ENCODE results near the gene ENTPD6.

Gene ENTPD6

DNA sequence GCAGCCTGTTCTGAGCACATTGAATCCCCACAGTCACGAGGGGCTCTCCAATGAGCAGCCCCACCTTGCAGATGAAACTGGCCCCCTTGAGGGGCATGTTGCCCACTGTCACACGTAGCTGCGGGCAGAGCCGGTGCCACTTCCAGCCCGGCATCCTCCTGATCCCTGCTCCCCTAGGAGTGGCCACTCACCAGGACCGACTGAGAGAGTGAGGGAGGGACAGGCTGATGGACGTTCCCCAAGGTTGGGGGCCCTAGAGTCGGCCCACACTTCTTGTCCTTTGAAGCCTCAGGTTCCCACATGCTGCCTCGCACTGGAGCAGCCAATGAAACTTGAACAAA, 10.5 kb downstream of the ENTPD6 start:
- DNase-seq (ENCODE audit: low spot score): no peak
- POLR2A ChIA-PET (ENCODE audit: low non-redundant PET): no interaction called here
- CTCF ChIA-PET: no interaction called here
- TF ChIP-seq, protein P1, sequence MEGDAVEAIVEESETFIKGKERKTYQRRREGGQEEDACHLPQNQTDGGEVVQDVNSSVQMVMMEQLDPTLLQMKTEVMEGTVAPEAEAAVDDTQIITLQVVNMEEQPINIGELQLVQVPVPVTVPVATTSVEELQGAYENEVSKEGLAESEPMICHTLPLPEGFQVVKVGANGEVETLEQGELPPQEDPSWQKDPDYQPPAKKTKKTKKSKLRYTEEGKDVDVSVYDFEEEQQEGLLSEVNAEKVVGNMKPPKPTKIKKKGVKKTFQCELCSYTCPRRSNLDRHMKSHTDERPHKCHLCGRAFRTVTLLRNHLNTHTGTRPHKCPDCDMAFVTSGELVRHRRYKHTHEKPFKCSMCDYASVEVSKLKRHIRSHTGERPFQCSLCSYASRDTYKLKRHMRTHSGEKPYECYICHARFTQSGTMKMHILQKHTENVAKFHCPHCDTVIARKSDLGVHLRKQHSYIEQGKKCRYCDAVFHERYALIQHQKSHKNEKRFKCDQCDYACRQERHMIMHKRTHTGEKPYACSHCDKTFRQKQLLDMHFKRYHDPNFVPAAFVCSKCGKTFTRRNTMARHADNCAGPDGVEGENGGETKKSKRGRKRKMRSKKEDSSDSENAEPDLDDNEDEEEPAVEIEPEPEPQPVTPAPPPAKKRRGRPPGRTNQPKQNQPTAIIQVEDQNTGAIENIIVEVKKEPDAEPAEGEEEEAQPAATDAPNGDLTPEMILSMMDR (conservative IDR thresholded peaks at IDR 0.05; ENCODE audit: low read depth): no peak
- peak overlapping the region; percentile 59 for H3K27ac ChIP-seq

DNA sequence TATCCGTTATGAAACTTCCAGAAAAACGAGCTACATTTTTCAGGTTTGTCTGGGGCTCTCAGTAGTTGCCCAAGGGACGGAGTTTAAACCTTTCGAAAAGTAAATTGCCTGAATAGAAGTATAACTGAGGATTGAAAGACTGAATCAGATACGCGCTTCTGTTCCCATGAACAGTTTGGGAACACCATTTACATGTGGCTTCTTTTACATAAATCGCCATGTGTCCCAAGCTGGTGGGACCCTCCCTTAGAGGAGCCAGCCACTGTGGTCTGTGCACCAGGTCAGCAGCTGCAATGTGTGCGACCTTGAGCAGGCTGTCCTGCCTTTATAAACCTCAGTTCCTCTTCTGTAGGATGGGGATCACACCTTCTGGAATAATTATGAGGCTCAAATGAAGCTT, 11.0 kb downstream of the ENTPD6 start:
- no peak overlapping the region for H3K27ac ChIP-seq
- TF ChIP-seq, protein P1 (conservative IDR thresholded peaks at IDR 0.05; ENCODE audit: low read depth): no peak
- ChIA-PET POLR2A (ENCODE audit: low non-redundant PET) (no interaction called here), CTCF (interaction anchor here (0.7 kb wide), 1 partner anchor 141 kb away, joined by 3 read pairs; no protein-coding TSS in a partner anchor)
- no peak for DNase-seq (ENCODE audit: low spot score)

DNA sequence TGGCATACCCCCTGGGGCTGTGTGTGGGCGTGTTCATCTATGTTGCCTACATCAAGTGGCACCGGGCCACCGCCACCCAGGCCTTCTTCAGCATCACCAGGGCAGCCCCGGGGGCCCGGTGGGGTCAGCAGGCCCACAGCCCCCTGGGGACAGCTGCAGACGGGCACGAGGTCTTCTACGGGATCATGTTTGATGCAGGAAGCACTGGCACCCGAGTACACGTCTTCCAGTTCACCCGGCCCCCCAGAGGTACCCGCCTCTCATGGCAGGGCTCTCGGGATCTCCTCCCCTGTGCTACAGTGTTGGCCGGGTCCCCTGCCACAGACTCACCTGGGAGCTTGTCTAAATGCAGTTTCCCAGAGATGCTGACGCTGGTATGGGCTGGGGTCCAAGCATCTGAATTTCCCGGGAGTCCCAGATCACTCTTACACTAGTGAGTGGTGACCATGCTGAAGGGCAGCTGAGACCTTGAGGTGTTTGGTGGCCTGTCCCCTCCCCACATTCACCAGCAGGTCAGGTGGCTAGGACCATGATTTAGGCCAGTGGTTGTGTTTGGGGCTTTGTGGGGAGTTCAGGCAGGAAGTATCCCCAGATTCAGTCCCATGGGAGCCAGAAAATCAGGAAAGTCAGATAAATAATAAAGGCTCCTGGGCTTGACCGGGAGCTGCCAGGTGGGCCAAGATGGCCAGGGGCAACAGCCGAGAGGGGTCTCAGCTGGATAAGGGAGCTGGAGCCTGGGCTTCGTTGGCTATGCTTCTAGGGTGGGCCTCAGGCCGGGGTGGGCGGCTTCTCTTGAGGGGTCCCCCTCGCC, 11.8 kb downstream of the ENTPD6 start:
- POLR2A ChIA-PET (ENCODE audit: low non-redundant PET): no interaction called here
- H3K27ac ChIP-seq: peak overlapping the region; percentile 14
- TF ChIP-seq, protein P1 (conservative IDR thresholded peaks at IDR 0.05; ENCODE audit: low read depth): no peak
- CTCF ChIA-PET: interaction anchor here (0.7 kb wide), 1 partner anchor 142 kb away, joined by 3 read pairs; no protein-coding TSS in a partner anchor
- DNase-seq (ENCODE audit: low spot score): no peak

DNA sequence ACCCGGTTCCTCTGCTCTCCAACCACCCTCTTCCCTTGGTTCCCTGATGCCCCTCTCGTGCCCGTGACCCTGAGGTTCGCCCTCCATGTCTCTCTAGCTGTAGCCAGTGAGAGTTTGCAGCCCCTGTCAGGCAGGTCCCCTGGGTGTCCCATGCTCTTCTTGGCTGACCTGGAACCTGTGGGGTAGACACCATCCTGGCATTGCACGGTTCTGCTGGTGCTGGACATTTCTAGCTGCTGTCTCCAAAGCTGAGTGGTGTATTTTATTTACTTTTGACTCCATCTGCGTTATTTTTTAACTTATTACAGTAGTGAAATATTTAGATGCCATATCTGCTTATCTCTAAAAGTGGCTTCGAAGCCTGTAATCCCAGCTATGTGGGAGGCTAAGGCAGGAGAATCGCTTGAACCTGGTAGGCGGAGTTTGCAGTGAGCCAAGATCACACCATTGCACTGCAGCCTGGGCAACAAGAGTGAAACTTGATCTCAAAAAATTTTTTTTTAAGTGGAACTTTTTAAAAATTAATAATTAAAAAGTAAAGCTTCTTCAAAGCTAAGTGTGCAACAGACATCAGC, 12.5 kb downstream of the ENTPD6 start:
- ChIA-PET CTCF (no interaction called here), POLR2A (ENCODE audit: low non-redundant PET) (no interaction called here)

DNA sequence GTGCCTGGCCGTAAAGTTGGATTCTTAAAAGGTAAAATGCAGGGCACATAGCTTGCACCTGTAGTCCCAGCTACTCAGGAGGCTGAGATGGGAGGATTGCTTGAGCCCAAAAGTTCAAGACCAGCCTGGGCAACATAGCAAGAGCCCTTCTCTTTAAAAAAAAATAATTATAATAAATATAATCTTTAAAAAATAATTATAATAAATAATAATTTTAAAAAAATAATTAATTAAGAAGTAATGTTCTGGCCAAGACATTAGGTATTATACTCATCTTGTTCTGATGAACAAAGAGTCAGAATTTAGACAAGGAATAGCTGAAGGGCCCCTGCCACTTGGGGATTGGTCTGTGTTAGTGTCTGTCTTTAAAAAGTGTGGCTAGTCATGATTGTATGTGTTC, 13.9 kb downstream of the ENTPD6 start:
- H3K27ac ChIP-seq: no peak overlapping the region
- POLR2A ChIA-PET (ENCODE audit: low non-redundant PET): no interaction called here
- DNase-seq (ENCODE audit: low spot score): no peak
- TF ChIP-seq, protein P1 (conservative IDR thresholded peaks at IDR 0.05; ENCODE audit: low read depth): no peak
- CTCF ChIA-PET: no interaction called here

More for the DNA sequence above, 12.5 kb downstream of the ENTPD6 start:
- TF ChIP-seq, protein P1 (conservative IDR thresholded peaks at IDR 0.05; ENCODE audit: low read depth): no peak
- peak overlapping the region; percentile 14 for H3K27ac ChIP-seq
- DNase-seq (ENCODE audit: low spot score): no peak

DNA sequence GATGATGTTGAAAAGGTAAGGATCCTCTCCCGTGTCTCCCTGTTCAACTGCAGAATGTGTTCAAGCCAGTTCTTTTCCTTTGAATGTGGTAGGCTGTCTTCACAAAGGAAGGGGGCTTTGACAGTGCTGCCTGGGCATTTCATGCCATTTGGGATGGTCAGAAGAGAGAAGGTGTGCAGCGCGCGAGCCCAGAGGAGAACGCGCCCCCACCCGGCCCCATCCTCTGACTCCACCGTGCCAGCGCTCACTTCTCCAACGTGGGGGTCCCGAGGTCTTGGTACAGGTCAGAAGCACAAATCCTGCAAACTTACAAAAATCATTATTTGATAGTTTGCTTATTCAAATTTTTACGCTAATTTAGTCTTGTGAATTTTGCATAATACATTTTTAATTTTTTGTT, 14.4 kb downstream of the ENTPD6 start:
- TF ChIP-seq, protein P1 (conservative IDR thresholded peaks at IDR 0.05; ENCODE audit: low read depth): no peak
- DNase-seq (ENCODE audit: low spot score): no peak
- POLR2A ChIA-PET (ENCODE audit: low non-redundant PET): interaction anchor here (0.7 kb wide), 1 partner anchor 11 kb away, joined by 3 read pairs; no protein-coding TSS in a partner anchor
- no peak overlapping the region for H3K27ac ChIP-seq
- CTCF ChIA-PET: no interaction called here
